Sigmoid colon (tissue), 7 donors: ENCODE data around the gene KRT6C. TPM values are rescaled to one million over a fixed set of nuclear protein-coding genes. Genes with fewer than 3 reads are reported as not detected.

ENCODE experiments used
- DNase-seq: peaks from one replicate; pipeline ENCODE4 v3.0.0-alpha.2; 2019
- H3K27ac ChIP-seq, 4 donors: fragments of 200-600 bp; sonication (generic); one replicate each; pipeline ENCODE4 v1.5.1; 2016 to 2019; ENCODE audit warnings: mild to moderate bottlenecking in 1 of 4
- H3K27me3 ChIP-seq, 3 donors: fragments of 200-600 bp; sonication (generic); one replicate each; pipeline ENCODE4 v1.5.1; 2019; ENCODE audit warnings: mild to moderate bottlenecking in 1 of 3
- H3K36me3 ChIP-seq, 4 donors: fragments of 200-600 bp; sonication (generic); one replicate each; pipeline ENCODE4 v1.5.1; 2016 to 2019
- H3K4me1 ChIP-seq, 4 donors: fragments of 200-600 bp; sonication (generic); one replicate each; pipeline ENCODE4 v1.5.1; 2017 to 2019
- H3K4me3 ChIP-seq, 4 donors: fragments of 200-600 bp; sonication (generic); one replicate each; pipeline ENCODE4 v1.5.1; 2017 to 2019; ENCODE audit warnings: mild to moderate bottlenecking in 2 of 4, moderate library complexity in 1 of 4
- H3K9me3 ChIP-seq, 4 donors: fragments of 200-600 bp in 3 of 4; sonication (generic) in 3 of 4; one replicate each; pipeline versions ENCODE4 v1.5.1 to v1.6.1; 2013 to 2019
- CTCF ChIP-seq, 4 experiments: fragments of 450-650 bp in 3 of 4; fragments of 200-600 bp in 1 of 4; IDR thresholded peaks; one replicate each; pipeline ENCODE4 v1.5.1; 2016 to 2019; ENCODE audit warnings: antibody characterized with exemption in 4 of 4, mild to moderate bottlenecking in 3 of 4, moderate library complexity in 2 of 4
- EP300 ChIP-seq, 4 donors: sonication (generic); formaldehyde crosslinking; IDR thresholded peaks; one replicate each; pipeline ENCODE4 v1.6.1; 2017; ENCODE audit warnings: antibody characterized with exemption in 4 of 4
- POLR2A ChIP-seq, 2 donors: fragments of 450-650 bp; IDR thresholded peaks; one replicate each; pipeline ENCODE4 v1.6.1; 2016; ENCODE audit warnings: antibody characterized with exemption in 2 of 2, mild to moderate bottlenecking in 2 of 2, moderate library complexity in 2 of 2
- POLR2AphosphoS5 ChIP-seq, 4 donors: sonication (generic); formaldehyde crosslinking; IDR thresholded peaks; one replicate each; pipeline ENCODE4 v1.6.1; 2017; ENCODE audit warnings: antibody characterized with exemption in 4 of 4
- WGBS, 2 donors: extraction: QIAGEN DNeasy Blood & Tissue Kit; methylation state at CpG; one replicate each; pipeline ENCODE4 v1.1.7; 2013; 5-methylcytosine and 5-hydroxymethylcytosine counted together
- intact Hi-C: fragments of 100-400 bp; cut with DNase I; formaldehyde crosslinking; loops from one replicate; pipeline ENCODE4 v1.15.1; 2023
- polyA plus RNA-seq, 3 donors: library from polyadenylated mRNA; stranded (reverse); fragments of 200-250 nt; gene quantifications; one replicate each; pipeline ENCODE4 v1.2.3, GENCODE V29; 2013
- total RNA-seq, 4 donors: library from RNA; depleted of rRNA; stranded (reverse); fragments of >200 nt; gene quantifications; one replicate each; pipeline ENCODE4 v1.1.0, GENCODE V29; 2016
- donor health status: healthy with polysubstance abuse.
- donor health status: Bipolar disorder and iron deficiency.
- donor health status: healthy.

The KRT6C gene
- total and polyA plus RNA-seq, 7 donors = 0.60 TPM; not detected in 6

- H3K9me3 ChIP-seq = no peaks in the 10 kb centered on the region
- DNase-seq = no peak
- peak overlapping the region in 1 of 4 donors; percentile 60 for H3K27ac ChIP-seq
- WGBS, 2 donors = 90 to 94% methylated on average over 14 of the region's 14 CpGs
- intact Hi-C loops = no loop called here
- TF ChIP-seq EP300 (IDR thresholded peaks at IDR 0.05) (no peak), POLR2A (IDR thresholded peaks at IDR 0.05) (no peak), POLR2AphosphoS5 (IDR thresholded peaks at IDR 0.05) (no peak), CTCF (IDR thresholded peaks at IDR 0.05) (no peak)
- no peaks in the 10 kb centered on the region for H3K27me3 ChIP-seq
- no peaks in the 10 kb centered on the region for H3K36me3 ChIP-seq
- H3K4me3 ChIP-seq = no peak overlapping the region
- H3K4me1 ChIP-seq = peaks cover 0 to 50% (median 20%) of the 10 kb centered on the region in 4 donors
Measured at GRCh38 chr12:52517005-52517835, 43.6 kb upstream of the KRT6C start.

GRCh38 chr12:52515927-52516831 lies 42.6 kb upstream of the KRT6C start:
- peak overlapping the region in 3 of 4 donors; percentile 16 to 60 (median 17) for H3K27ac ChIP-seq
- H3K4me3 ChIP-seq = no peak overlapping the region
- intact Hi-C loops = no loop called here
- peaks cover 0 to 45% (median 15%) of the 10 kb centered on the region in 4 donors for H3K4me1 ChIP-seq
- TF ChIP-seq EP300 (IDR thresholded peaks at IDR 0.05) (peak in 1 of 4 donors; percentile 70), POLR2AphosphoS5 (IDR thresholded peaks at IDR 0.05) (peak in 2 of 4 donors; percentile 48 to 67), CTCF (IDR thresholded peaks at IDR 0.05) (no peak), POLR2A (IDR thresholded peaks at IDR 0.05) (no peak)
- no peaks in the 10 kb centered on the region for H3K27me3 ChIP-seq
- H3K9me3 ChIP-seq = no peaks in the 10 kb centered on the region
- no peak for DNase-seq
- H3K36me3 ChIP-seq = no peaks in the 10 kb centered on the region
- WGBS, 2 donors = 88 to 89% methylated on average over 15 of the region's 15 CpGs

- DNase-seq = no peak
- WGBS, 2 donors = 82 to 94% methylated on average over 1 of the region's 1 CpG
- H3K9me3 ChIP-seq = peaks cover 0 to 1% (median 0%) of the 10 kb centered on the region in 4 donors
- peaks cover 0 to 36% (median 15%) of the 10 kb centered on the region in 4 donors for H3K4me1 ChIP-seq
- H3K27me3 ChIP-seq = peaks cover 0 to 3% (median 0%) of the 10 kb centered on the region in 3 donors
- H3K4me3 ChIP-seq = no peak overlapping the region
- TF ChIP-seq CTCF (IDR thresholded peaks at IDR 0.05) = no peak
- TF ChIP-seq POLR2A (IDR thresholded peaks at IDR 0.05) = no peak
- TF ChIP-seq POLR2AphosphoS5 (IDR thresholded peaks at IDR 0.05) = no peak
- no peak for TF ChIP-seq EP300 (IDR thresholded peaks at IDR 0.05)
- no peaks in the 10 kb centered on the region for H3K36me3 ChIP-seq
- peak overlapping the region in 2 of 4 donors; percentile 17 to 60 for H3K27ac ChIP-seq
- intact Hi-C loops = no loop called here
Measured at GRCh38 chr12:52515319-52515646, 41.7 kb upstream of the KRT6C start.

GRCh38 chr12:52514471-52515318 lies 41.1 kb upstream of the KRT6C start:
- H3K36me3 ChIP-seq = no peaks in the 10 kb centered on the region
- H3K27me3 ChIP-seq = peaks cover 0 to 3% (median 0%) of the 10 kb centered on the region in 3 donors
- H3K9me3 ChIP-seq = peaks cover 0 to 1% (median 0%) of the 10 kb centered on the region in 4 donors
- H3K27ac ChIP-seq = peak overlapping the region in 1 of 4 donors; percentile 60
- no peak for DNase-seq
- no peak for TF ChIP-seq POLR2A (IDR thresholded peaks at IDR 0.05)
- TF ChIP-seq POLR2AphosphoS5 (IDR thresholded peaks at IDR 0.05) = no peak
- H3K4me3 ChIP-seq = no peak overlapping the region
- intact Hi-C loops = loop anchor here (5.0 kb wide), 1 partner anchor 92 kb away; no protein-coding TSS in a partner anchor
- WGBS, 2 donors = 91 to 94% methylated on average over 14 of the region's 14 CpGs
- peaks cover 0 to 35% (median 15%) of the 10 kb centered on the region in 4 donors for H3K4me1 ChIP-seq
